ENCODE measurements around the gene KLHL35.

Gene KLHL35, protein sequence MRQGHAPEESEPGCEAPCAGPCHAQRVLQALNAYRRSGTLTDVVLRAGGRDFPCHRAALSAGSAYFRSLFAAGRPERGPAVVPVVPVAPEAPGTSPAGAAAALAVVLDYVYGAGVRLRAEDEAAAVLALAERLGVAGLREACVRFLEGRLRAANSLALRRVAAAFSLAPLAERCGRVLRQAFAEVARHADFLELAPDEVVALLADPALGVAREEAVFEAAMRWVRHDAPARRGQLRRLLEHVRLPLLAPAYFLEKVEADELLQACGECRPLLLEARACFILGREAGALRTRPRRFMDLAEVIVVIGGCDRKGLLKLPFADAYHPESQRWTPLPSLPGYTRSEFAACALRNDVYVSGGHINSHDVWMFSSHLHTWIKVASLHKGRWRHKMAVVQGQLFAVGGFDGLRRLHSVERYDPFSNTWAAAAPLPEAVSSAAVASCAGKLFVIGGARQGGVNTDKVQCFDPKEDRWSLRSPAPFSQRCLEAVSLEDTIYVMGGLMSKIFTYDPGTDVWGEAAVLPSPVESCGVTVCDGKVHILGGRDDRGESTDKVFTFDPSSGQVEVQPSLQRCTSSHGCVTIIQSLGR

DNA sequence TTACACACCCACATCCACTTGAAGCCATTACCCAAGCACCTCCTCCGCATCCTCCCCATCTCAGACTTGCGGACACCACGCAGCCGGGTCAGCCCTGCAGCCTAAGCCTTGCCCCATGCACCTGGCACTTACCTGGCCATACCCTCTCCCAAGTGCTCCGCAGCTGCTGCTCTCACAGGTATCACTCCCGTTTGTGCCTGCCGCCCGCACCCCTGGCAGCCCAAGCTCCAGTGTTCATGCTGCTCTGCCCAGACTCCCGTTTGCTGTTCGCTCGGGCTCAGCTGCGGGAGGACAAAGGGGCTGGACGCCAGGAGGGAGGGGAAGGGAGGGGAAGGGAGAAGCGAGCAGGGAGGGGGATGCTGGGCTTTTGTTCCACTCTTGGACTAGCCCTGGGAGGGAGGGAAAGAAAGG is at the start of gene KLHL35:
Gene KLHL35 (minus strand): TSS at position 293 of the 411 bp plus-strand sequence. CDS start 2,574 bp downstream, outside the sequence.
- no peak for DNase-seq

DNA sequence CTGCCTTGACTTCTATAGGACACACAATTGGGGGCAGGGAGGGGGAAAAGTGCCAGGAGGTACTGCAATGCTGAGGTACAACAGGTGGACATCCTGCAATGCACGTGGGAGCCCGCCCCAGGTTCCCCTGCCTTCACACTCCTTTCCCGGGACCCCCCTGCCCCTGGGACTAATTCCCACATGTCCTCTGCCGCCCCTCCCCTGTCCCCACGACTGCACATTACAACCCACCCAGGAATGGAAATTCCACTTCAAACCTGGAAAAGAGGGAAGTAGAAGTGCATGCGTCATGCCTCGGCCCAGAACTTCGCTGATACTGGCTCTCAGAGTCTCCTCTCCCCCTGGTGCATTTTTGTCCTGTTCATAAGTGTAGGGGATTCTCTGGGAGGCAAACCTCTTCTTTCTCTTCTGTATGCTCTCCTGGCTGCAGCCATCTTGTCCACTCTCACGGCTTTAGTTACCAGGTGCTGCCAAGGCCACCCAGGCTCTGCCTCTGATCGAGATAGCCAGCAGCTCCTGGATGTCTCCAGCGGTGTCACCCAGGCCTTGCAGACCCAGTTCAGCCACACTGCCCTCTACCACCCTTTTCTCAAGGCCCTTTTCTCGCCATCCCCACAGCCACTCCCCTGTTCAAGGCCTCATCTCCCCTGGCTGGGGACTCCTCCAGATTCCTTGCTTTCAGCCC is 49.1 kb upstream of the KLHL35 start:
- no peak for DNase-seq

DNA sequence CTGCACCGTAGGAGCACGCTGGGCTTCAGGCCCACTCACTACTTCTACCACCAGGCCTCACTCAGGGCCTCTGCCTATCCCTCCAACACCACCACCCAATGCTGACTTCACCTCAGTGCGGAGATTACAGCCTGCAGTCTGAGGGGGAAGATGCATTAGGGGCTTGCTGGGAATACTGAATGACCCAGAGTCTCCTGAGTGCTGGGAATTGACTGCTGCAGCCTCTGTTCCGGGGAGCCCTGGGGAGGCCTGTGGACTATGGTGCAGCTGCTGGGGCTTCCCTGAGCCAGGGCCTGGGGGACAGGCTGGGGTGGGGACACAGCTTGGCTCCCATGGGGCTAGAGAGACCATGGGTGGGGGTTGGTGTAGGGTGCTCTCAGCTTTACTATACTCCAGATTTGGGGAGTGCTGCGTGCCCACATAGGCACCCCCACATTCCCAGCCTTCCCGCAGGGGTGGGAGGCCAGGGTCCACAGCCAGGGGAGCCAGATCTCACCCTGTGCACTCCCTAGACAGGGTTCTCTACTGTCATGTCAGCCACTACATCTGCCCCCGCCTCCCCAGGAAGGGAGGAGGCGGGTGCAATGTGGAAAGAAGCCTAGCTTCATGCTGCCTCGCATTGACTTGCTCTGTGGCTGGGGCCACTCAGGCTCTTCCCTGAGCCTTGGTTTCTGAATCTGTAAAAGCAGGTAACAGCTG is 48.4 kb upstream of the KLHL35 start:
- DNase-seq = no peak

DNA sequence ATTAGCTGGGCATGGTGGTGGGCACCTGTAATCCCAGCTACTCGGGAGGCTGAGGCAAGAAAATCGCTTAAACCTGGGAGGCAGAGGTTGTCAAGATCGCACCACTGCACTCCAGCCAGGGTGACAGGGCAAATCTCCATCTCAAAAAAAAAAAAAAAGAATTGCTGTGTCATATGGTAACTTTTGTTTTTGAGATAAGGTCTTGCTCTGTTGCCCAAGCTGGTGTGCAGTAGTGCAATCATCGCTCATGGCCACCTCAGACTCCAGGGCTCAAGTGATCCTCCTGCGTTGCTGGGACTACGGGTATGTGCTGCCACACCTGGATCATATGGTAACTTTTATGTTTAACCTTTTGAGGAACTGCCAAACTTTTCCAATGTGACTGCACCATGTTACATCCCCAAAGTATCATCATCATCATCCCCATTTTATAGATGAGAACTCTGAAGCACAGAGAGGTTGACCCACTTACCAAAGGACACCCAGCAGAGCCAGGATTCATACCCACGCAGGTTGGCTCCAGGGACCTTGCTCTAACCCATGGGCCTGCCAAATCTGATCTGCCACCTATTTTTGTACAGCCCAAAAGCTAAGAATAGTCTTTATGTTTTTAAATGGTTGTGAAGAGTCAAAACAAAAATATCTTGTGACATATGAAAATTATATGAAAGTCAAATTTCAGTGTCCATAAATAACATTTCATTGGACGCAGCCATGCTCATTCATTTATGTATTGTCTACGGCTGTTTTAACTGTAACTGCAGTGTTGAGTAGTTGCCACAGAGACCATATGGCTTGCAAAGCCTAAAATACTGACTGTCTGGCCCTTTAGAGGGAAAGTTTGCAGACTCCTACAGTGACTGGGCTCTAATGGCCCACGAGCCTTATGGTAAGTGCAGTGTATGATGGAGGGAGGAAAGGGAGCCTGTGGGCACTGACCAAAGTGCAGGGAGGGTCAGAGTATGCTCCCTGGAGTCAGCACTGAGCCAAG is 47.5 kb upstream of the KLHL35 start:
- DNase-seq = no peak

DNA sequence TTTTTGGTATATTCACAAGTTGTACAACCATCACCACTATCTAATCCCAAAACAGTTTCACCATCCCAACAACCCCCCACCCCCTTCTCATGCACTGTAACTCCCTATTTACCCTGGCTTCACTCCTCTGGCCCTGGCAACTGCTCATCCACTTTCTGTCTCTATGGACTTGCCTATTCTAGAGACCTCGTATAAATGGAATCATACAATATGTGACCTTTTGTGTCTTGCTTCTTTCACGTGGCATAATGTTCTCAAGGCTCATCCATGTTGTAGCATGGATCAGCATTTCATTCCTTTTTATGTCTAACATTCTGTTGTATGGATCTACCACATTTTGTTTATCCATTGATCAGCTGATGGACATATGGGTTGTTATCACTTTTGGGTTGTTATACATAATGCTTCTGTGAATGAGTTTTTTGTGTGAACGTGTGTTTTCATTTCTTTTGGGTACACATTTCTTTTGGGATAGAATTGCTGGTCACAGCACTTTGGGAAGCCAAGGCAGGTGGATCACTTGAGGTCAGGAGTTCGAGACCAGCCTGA is 46.7 kb upstream of the KLHL35 start:
- DNase-seq = peak; percentile 76

DNA sequence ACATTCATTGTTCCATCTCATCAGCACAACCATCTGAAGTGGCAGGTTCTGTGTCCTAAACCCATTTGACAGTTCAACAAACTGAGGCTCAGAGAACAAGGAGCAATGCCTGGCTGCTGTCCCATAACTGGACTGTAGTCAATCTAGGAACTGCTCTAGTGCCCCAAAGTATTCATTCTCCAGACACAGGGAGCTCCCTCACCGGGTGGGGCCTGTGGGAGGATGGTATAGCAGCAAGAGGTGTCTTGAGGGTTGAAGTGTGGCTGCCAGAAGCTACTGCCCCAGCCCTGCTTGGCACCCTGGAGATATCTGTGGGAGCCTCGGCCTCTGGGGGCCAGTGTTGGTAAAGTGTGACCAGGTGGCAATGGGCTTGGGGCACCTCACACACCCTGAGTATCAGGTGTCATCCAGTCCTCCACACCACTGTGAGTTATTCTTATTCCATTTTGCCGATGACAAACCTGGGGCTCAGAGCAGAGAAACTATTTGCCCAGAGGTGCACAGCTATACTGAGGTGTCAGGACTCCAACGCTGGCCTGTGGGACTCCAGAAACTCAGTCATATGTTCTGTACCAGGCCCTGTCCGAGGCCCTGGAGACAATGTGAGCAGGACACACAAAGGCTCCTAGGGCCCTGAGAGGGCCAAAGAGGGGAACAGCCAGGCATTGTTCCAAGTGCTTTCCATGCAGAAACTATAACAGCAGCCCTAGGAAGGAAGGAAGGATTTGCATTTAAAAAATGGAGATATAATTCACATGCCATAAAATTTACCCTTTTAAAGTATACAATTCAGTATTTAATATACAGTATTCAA is 46.0 kb upstream of the KLHL35 start:
- DNase-seq = peak; percentile 76

DNA sequence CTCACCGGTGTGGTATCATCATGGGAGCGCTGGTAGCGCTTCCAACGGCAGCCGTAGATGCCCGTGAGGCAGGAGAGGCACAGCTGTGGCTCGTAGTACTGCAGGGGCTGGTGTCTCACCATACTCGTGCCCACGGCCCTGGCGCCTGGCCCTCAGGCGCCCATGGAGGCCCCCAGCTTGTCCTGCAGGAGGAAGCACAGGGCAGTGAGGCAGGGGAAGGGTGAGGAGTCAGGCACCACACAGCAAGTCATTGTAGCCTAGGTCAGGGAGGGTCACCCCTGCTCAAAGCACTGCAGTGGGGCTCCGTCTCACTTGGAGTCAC is 44.6 kb upstream of the KLHL35 start:
- no peak for DNase-seq

DNA sequence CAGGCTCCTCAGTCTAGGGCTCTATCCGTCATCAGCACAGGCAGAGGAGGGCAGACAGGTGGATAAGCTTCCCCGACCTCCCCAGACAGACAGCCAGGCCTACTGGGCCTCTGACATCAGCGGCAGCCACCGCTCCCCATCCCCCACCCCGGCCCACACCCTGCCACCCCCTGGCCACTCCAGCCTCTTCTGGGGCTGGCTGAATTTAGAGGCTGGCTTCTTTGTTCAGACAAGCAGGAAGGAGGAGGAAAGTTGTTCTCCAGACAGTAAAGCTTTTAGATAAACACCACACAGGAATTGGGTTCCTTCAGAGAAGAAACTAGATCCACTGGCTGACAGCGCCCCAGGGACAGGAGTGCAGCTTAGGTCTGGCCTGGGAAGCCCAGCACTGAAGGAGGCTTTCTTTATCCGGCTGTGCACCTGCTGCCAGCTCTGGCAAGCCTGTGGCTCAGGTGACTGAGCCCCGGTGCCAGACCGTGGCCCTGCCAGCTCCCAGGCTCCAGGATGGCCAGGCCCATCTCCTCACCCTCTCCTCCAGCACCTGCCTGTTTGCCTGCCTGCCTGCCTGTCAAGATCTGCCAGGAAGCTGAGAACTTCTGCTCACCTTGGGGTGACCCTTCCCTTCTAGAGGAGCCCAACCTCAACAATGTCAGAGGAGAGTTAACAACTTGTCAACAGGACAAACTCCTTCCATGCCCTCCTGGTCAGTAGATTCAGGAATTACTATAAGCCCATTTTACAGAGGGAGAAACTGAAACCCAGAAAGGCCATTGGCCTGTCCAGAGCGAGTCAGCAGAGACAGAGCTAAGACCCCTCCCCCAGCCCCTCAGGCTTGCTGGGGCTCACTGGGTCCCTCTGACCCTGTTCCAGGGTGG is 44.0 kb upstream of the KLHL35 start:
- DNase-seq = peak; percentile 71

DNA sequence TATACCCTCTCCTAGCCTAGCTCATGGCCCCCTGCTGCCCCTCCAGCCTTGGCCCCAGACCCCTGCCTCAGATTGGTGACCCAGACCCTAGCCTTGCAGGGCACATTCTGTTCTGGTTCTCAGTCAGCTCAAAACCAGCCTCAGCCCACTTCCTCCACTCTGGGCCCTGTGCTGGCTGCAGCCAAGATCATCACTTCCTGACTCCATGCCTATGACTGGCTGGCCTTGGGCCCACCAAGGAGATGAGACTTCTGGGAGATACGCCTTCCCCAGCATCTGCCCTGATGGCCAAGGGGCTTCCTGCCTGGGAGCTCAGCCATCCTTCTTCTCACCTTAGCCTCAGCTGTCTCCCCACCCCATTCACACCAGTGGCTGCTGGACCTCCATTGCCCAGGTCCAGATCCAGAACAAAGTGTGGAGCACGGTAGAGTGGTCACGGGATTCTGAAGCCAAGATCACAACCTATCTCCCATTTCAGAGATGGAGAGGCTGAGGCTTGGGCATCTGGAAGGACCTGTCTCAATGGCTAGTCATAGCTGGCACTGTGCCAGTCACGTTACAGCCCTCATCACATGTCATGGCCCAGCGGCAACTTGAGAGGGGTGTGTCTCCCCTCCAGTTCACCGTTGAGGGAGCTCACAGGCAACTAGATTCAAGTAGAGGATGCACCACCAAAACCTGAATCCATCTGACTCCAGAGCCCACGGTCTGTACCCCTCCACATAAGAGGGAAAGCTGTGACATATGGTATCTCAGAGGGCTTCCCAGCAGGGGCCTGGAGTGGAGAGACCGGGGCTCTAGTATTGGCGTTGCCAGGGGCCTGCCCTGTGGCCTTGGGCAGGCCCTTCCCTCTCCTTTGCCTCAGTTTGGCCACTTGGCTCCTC is 43.0 kb upstream of the KLHL35 start:
- DNase-seq = peak; percentile 40

DNA sequence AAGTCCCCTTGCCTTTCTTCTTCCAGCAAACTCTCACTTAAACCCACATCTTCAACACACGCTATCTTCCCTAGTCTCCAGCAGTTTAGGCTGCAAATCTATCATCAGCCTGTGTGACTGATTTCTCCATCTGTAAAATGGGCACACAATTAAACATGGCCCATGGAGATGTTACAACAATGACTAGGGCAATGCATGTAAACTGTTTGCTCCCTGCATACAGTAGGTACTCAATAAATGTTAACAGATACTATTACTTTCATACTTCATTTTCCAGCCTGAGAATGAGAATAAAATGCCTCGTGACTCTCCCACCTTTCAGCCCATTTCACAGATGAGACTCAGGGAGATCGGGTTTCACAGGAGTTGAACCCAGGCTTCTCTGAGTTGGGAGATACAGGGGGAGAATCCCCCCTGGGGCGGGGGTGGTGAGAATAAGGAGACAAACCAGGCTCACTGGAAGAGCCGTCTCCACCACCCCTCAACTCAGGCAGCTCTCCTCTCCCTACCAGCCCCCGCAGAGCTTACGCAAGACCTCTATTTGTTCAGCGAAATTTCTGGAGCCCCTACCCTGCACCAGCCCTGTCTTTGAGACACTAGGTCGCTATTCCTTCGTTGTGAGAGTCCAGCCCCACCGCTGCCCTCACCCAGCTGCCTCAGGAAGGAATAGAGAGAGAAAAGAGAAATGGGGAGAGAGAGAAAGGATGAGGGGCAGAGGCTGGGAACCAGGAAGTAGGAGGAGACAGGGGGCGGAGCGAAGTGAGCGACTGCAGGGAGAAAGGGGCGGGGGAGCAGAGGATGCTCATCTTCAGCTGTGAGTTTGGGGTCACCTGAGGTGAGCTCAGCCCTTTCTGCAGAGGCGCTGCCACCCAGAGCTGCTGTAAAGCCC is 42.1 kb upstream of the KLHL35 start:
- no peak for DNase-seq

DNA sequence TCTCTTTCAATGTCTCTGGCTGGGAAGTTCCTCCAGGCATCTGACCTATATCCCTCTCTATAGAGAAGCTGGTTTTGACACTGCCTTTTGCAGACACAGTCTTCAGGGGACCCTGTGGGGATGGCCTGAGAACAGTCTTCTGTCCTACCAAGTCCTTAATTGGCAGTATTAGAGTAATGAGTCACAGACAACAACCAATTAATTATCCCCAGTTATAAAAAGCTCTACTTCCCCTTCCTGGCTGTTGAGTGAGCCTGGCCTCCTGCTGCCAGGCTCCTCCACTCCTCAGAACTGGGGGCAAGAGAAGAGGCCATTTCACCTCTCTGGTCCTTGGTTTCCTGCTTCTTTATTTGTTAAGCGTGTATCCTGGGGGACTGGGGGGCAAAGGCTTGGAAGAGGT is 41.2 kb upstream of the KLHL35 start:
- no peak for DNase-seq

DNA sequence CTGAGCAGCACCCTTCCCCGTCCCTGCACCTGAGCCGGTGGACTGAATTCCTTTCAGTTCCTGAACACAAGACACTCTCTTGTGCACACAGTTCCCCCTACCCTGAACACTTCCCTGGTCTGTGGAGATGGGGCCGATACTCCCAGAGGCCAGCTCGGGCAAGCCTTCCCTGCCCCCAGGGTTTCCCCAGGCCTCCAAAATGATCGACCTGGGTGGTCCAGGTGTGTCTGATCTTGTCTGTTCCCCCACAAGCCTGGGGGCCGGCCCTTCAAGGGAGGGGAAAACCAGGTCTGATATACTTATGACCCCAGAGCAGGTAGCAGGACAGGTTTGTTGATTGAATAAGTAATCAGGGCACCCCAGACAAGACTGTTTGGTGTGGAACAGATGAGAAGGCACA is 40.7 kb upstream of the KLHL35 start:
- no peak for DNase-seq

DNA sequence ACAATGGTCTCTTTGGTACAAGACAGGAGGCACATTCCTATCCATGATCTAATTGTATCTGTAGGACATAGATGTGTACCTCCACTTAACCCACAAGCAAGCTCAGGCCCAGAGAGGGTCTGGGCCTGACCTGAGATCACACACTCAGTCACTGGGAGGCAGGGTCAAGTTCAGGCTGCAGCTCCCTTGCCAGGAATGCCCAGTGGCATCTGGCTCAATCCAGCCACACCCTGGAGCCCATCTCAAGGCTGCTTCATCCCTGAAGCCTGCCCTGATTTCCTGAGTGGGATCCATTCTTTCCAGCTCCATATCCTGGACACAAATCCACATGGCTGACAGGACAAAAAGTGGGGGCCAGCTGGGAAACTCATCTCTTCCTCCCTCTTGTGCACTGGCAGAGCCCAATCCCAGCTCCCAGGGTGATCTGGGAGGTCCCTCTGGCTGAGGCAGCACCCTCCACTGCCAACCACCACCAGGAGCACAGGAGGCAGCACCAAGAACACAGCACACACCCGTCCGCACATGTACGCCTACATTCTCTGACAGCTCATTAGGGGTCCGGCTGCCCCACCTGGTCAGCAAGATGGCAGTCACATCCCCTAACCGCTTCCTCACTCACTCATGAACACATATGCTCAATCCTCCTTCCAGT is 39.2 kb upstream of the KLHL35 start:
- DNase-seq = no peak

DNA sequence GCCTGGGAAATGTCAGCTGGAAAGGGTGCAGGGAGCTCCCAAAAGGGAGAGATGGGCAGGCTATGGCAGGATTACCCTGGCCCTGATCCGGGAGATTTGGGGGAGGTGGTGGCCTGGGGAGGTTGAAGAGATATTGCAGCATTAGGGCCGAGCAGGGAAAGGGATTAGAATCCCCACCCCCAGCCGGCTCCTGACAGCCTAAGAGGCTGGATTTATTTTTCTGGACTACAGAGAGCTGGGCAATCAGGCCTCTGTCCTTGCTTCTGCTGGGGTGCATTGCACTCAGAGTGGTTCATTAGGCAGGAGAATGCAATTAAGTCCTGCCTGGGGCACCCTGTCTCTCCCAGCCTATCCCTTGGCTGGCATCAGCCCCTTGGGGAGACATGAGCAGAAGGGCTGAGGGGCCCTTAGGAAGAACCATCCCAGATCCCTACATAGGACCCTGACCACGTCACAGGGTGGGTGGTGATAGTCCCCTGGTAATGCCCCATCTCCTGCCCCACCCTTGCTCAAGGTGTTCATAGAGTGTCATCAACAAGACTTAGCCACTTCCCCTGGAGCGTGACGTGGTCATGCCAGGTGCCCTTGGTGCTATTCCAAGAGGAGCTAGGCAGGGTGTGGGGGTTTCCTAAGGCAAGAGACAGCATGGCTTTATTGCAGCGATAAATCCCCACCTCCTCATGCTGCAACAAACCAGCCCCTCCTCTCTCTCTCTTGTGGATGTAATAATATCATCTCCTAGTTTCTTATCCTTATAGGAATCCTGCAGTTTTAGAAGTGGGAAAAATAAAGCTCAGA is 38.4 kb upstream of the KLHL35 start:
- DNase-seq = no peak

DNA sequence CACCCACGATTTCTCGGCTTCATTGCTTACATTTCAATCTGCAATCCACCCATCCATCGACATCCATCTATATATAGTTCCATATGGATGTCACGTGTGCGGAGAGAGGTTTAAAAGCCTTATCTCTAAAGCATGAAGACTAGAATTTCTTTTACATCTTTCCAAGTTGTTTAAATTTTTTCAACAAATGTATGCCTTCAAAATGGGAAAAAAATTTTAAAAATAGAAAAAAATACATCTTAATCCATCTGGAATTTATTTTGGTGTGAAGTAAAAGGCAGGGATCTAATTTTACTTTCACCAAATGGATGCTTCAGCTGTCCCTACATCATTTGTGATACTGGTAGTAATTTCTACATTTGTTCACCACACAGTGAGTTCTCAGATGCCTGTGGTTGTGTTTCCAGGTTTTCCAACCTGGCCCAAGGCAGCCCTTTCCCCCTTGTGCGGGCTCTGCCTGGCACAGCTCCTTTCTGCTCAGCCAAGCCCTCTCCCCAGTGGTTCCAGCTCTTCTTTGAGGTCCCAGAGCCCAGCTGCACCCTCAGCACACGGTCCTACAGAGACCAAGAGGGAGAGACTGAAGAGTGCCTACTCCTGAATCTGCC is 37.6 kb upstream of the KLHL35 start:
- DNase-seq = no peak

DNA sequence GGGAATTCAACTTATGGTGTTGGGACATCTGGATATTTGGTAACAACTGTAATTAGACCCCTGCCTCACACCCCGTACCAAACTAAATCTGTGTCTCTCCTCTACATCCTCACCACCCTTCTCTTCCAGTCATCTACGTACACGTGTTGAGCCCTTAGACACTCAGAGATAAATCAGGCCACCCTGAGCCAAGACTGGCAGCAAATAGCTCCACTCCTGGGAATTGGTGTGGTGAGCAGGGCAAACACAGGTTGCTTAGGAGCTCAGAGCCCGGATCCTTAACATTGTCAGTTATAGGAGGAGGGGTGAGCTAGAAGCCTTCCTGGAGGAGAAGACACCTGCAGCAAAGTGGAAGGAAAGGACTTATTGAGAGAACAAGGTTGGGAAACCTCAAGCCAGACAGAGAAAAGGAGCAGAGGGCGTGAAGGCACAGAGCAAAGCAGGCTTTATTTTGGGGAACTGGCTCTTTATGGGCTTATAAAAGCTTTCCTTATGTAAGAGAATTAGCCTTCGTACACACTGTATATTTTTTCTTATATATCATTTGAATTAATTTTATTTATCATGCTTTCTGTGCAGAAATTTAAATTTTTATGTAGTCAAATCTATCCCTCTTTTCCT is 36.9 kb upstream of the KLHL35 start:
- DNase-seq = no peak
